Measurements from ENCODE around the gene COL5A1.

GRCh38 chr9:134795446-134795845 lies 153.8 kb downstream of the COL5A1 start:
- TF ChIP-seq, protein P1, sequence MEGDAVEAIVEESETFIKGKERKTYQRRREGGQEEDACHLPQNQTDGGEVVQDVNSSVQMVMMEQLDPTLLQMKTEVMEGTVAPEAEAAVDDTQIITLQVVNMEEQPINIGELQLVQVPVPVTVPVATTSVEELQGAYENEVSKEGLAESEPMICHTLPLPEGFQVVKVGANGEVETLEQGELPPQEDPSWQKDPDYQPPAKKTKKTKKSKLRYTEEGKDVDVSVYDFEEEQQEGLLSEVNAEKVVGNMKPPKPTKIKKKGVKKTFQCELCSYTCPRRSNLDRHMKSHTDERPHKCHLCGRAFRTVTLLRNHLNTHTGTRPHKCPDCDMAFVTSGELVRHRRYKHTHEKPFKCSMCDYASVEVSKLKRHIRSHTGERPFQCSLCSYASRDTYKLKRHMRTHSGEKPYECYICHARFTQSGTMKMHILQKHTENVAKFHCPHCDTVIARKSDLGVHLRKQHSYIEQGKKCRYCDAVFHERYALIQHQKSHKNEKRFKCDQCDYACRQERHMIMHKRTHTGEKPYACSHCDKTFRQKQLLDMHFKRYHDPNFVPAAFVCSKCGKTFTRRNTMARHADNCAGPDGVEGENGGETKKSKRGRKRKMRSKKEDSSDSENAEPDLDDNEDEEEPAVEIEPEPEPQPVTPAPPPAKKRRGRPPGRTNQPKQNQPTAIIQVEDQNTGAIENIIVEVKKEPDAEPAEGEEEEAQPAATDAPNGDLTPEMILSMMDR (IDR thresholded peaks at IDR 0.05; ENCODE audit: insufficient read depth, low read length) = no peak
- no peak for TF ChIP-seq POLR2AphosphoS5 (IDR thresholded peaks at IDR 0.05; ENCODE audit: low read depth)

Measured in HL-60 (cell line).